DMS79 treated with DMSO at 0.1 percent for 48 hours (cell line): ENCODE measurements around the gene DGAT2.
A peak's percentile ranks its signal among the peaks of the same experiment; 100 is the strongest.

Experiments
- DNase-seq: peaks from one replicate; lab custom pipeline; 2025; lab: John Stamatoyannopoulos, UW

Gene DGAT2

DNA sequence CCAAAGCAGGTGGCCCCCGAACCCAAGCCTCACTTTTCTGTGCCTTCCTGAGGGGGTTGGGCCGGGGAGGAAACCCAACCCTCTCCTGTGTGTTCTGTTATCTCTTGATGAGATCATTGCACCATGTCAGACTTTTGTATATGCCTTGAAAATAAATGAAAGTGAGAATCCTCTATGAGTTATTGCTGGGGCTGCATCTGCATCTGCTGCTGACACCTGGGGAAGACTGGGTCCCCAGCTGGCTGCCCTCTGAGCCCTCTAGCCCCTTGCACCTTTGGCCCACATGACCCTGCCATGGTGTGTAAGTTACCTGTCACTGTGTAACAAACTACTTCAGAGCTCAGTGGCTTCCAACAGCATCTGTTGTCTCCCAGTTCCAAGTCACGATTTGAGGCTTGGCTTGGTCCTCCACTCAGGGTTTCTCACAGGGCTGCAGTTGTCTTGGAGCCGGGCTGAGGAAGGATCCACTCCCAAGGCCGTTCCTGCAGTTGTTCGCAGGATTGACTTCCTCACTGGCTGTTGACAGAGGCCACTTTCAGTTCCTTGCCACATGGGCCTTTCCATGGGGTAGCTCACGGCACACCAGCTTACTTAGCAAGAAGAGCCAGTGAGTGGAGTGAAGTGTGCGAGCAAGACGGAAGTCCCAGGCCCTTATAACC, 32.9 kb downstream of the DGAT2 start:
- DNase-seq: no peak

- no peak for DNase-seq
Measured at GRCh38 chr11:75802021-75802912, 33.7 kb downstream of the DGAT2 start.

- peak; percentile 72 for DNase-seq
Measured at GRCh38 chr11:75802913-75803820, 34.6 kb downstream of the DGAT2 start.

DNA sequence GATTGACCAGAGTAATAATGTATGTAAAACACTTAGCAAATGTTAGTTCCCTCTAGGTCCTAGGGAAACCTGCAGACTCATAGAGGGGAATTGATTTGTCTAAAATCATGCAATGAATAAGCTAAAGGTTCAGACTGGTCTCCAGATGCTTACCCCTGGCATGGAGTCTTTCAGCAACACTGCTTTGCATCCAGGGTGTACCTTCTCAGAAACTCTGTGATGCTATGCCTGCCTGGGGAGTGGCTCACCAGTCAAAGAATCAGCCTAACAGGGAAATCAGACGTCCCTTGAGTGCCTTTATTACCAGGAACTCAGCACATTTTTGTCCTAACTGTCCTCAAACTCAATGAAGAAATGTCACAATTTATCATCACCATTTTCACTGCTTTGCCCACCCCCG, 40.5 kb downstream of the DGAT2 start:
- DNase-seq: no peak

DNA sequence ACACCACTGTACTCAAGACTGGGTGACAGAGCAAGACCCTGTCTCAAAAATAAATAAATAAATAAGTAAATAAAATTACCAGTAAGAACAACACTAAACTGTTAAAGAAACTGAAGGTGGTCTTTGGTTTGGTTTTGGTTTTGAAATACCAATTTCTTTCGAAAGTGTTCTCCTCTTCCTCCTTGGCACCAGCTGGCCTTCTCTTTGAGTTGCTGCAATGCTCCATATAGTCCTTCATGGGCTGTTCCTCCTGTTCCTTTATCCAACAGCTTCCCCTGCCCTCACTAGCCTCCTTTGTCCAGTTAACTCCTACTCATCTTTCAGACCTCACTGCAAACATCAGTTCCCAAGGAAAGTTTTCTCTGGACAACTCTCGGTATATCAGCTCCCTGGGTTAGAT, 41.4 kb downstream of the DGAT2 start:
- no peak for DNase-seq

DNA sequence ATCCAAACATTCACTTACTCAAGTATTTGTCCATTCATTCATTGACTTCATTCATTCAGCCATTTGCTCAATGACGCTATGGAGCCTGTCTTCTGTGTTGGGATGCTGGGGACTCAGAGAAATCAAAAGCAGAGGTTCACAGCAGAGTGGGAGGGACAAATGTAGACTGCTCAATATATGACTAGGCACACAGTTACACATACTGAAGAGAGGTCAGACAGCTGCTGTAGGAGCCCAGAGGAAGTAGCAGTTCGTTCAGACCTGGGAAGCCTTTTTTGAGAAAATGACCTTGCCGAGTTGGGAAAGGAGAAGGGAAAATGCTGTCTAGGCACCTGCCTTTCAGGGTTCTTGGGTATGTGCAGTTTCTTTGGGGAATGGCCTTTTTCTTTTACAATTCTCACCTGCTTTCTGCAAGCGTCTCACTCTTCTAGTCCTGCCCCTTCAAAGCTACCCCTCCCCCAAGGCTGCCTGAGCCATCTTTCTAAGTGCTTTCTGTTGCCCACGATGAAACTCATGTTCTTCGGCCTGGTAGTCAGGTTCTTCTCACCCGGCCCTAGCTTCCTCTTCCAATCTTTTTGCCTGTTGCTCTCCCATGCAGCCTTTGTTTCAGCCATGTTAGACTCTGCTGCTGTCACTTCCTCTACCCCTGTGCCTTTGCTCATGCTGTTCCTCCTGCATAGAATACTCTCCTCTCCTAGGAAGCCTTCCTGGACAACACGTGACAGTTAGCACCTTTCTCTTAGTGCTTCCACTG, 42.2 kb downstream of the DGAT2 start:
- DNase-seq: no peak

- no peak for DNase-seq
Measured at GRCh38 chr11:75811485-75811884, 42.9 kb downstream of the DGAT2 start.

DNA sequence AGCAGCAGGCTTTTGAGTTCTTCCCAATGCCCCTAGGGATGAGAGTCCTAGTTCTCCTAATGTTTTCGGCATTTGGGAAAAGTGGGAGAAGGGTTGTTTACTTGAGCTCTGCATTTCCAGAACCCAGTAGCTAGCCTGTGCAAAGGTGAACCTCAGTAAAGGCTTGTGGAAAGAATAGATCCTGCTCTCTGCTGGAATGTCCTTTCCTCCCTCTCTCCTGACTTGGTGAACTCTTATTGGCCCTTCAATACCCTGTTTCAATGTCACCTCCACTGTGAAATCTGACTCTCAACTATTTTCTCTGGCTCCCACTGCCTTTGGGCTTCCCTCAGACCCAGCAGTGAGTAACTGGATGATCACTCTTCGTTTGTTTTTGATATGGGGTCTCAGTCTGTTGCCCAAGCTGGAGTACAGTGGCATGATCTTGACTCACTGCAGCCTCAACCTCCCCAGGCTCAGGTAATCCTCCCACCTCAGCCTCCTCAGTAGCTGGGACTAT, 44.0 kb downstream of the DGAT2 start:
- DNase-seq: no peak

DNA sequence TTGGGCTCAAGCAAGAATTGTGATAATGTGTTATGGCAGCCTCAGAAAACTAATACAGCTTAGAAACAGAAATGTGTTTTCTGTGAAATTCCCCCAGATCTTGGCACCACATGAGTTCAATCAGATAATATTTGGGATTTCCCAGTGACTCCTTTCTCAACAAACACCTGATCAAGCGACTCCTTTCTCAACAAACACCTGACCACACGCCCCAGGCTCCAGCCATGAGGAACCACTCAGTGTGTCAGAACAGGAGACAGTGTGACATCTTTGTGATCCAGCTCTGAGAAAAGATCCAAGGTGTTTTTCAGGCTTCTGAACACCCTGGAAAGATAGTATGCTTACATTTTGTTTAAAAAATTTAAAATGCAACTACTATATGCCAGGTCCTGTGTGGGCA, 44.5 kb downstream of the DGAT2 start:
- no peak for DNase-seq

GRCh38 chr11:75813622-75814039, 45.1 kb downstream of the DGAT2 start:
- no peak for DNase-seq

GRCh38 chr11:75814363-75814676, 45.7 kb downstream of the DGAT2 start:
- DNase-seq: peak; percentile 98

- DNase-seq: peak; percentile 100
Measured at GRCh38 chr11:75814677-75815344, 46.2 kb downstream of the DGAT2 start, which contains the start of gene UVRAG. TSS of gene UVRAG (plus strand) at chr11:75815210. CDS start at chr11:75815408, 198 bp downstream.

- DNase-seq: peak; percentile 45
Measured at GRCh38 chr11:75815345-75816168, 47.0 kb downstream of the DGAT2 start.

GRCh38 chr11:75816561-75817239, 48.1 kb downstream of the DGAT2 start:
- DNase-seq: peak; percentile 13

DNA sequence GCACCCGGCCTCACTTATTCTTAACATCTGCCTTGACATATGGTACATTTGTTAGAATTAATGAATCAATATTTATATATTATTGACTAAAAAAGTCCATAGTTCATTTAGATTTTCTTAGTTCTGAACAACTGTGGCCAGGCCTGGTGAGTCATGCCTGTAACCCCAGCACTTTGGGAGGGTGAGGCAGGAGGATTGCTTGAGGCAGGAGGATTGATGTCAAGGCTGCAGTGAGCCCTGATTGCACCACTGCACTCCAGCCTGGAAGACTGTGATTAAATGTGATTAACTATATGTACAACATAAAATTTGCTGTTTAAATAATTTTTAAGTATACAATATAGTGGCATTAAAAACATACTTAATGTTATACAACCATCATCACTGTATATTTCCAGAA, 52.1 kb downstream of the DGAT2 start:
- no peak for DNase-seq

GRCh38 chr11:75821202-75821601, 52.6 kb downstream of the DGAT2 start:
- DNase-seq: no peak

DNA sequence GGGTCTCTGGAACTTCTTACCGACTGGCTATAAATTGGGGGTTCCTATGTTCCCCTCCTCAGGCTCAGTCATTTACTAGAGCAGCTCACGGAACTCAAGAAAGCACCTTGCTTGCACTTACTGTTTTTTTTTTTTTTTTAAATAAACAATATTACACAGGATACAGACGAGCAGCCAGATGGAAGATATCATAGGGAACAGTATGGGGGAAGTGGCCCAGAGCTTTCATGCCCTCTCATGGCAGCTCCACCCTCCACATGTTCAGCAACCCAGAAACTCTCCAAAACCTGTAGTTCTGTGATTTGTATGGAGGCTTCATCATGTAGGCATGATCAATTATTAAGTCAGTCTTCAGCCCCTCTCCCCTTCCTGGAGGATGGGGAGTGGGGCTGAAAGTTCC, 54.0 kb downstream of the DGAT2 start:
- no peak for DNase-seq

DNA sequence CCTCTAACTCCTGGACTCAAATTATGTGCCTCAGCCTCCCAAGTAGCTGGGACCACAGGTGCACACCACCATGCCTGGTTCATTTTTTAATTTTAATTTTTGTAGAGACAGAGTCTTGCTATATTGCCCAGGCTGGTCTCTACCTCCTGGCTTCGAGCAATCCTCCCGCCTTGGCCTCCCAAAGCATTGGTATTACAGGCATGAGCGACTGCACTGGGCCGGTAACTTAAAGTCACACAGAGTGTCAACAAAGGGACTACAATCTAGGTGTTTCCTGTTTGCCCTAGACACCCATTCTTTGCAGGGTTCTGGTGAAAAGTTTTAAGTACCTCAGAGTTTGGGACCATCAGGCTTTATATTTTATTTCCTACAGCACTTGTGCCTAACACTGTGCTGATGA, 54.8 kb downstream of the DGAT2 start:
- no peak for DNase-seq

GRCh38 chr11:75823946-75824345, 55.4 kb downstream of the DGAT2 start:
- DNase-seq: no peak
